GM12891 (cell line): ENCODE measurements around the gene ARMC2.
"Not testable (repeated sequence)": the region's sequence is repeated elsewhere in the genome, so short reads cannot be mapped to it uniquely, and the experiment has no call there.

Source experiments
- DNase-seq: peaks from one replicate; pipeline ENCODE4 v3.0.0; 2011; ENCODE audit warnings: low spot score; ENCODE audit not compliant: insufficient read length
- FAIRE-seq: peaks from 2 replicates; lab custom pipeline; 2011; peaks lifted over from hg19 to GRCh38; lab: Jason Lieb, UNC
- PAX5 ChIP-seq: IDR thresholded peaks from 2 replicates; pipeline ENCODE4 v1.6.1; 2011; ENCODE audit warnings: low read length, moderate library complexity, mild to moderate bottlenecking; ENCODE audit not compliant: insufficient read depth, severe bottlenecking
- POLR2A ChIP-seq: IDR thresholded peaks from 2 replicates; pipeline ENCODE4 v1.6.1; 2011; ENCODE audit warnings: low read depth, low read length, control low read depth
- POLR2AphosphoS5 ChIP-seq: IDR thresholded peaks from 2 replicates; pipeline ENCODE4 v1.6.1; 2011; ENCODE audit warnings: low read depth, low read length, control low read depth
- POU2F2 ChIP-seq: IDR thresholded peaks from 2 replicates; pipeline ENCODE4 v1.6.1; 2011; ENCODE audit warnings: low read depth, mild to moderate bottlenecking, control low read depth, low read length, moderate library complexity
- SPI1 ChIP-seq: IDR thresholded peaks from 2 replicates; pipeline ENCODE4 v1.6.1; 2011; ENCODE audit warnings: low read depth, low read length, control low read depth
- TAF1 ChIP-seq: IDR thresholded peaks from 2 replicates; pipeline ENCODE4 v1.6.1; 2011; ENCODE audit warnings: low read depth, low read length, control low read depth

The ARMC2 gene

DNA sequence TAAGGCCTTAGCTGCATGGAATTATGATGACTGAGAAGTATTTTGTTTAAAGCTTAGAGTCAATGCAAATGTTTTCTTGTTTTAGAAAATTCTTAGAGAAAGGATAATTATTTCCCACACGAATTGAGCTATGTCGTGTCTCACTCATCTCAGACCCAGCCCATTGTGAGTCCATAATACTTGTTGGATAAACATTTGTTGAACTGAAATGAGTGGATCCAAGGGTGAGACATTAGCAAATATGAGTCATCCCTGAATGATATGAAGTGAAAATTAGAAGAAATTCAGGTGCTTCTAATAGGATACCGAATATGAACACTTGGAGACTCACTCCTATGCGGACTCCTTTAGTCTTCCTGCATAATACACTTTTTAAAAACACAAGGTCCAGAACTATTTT is 41.6 kb upstream of the ARMC2 start:
- FAIRE-seq, result no peak

DNA sequence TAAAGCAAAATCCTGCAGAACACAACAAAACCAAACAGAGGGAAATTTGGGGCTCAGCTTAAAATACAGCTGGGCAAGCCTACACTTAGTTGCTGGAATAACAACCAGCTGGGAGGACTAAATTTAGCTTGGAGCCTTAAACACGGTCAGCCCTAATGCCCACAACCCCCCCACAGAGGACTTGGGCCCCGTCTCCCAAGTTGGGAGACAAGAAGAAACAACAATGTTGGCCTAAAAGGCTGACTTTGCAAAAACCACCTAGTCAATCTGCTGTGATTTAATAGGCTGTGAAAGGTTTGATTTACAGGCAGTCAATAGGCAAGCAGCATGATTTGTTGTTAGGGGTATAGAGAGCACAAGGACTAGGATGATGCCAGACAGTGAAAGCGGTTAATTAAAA is 40.3 kb upstream of the ARMC2 start:
- FAIRE-seq, result no peak
- TF ChIP-seq POLR2AphosphoS5 (no peak), POU2F2 (no peak), POLR2A (no peak), TAF1 (no peak), SPI1 (no peak), PAX5 (no peak)
- DNase-seq, result no peak

More for the DNA sequence above, 41.6 kb upstream of the ARMC2 start:
- no peak for DNase-seq
- TF ChIP-seq POLR2AphosphoS5, result no peak
- TF ChIP-seq PAX5, result no peak
- TF ChIP-seq POLR2A, result no peak
- no peak for TF ChIP-seq SPI1
- TF ChIP-seq TAF1, result no peak
- TF ChIP-seq POU2F2, result no peak

DNA sequence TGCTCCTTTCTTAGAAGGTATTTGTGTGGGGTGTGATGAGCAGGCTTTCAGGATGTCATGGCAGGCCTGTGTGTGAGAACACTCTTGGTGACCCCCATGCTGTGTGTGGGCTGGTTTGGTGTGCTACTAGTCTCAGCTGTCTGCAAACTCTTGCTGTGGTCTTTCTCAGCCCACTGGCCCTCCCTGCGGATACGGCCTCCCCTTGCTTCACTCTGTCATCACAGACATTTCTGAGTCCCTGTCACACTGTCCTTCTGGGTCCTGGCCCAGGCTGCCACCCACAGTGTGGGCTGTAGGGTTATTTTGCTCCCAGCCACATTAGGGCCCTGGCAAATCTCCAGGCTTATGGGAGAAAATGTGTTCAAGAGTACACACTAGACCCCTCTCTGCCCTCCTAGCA is 39.0 kb upstream of the ARMC2 start:
- TF ChIP-seq SPI1, result no peak
- TF ChIP-seq TAF1, result no peak
- TF ChIP-seq POLR2A, result no peak
- TF ChIP-seq POU2F2, result no peak
- no peak for TF ChIP-seq POLR2AphosphoS5
- no peak for DNase-seq
- no peak for FAIRE-seq

DNA sequence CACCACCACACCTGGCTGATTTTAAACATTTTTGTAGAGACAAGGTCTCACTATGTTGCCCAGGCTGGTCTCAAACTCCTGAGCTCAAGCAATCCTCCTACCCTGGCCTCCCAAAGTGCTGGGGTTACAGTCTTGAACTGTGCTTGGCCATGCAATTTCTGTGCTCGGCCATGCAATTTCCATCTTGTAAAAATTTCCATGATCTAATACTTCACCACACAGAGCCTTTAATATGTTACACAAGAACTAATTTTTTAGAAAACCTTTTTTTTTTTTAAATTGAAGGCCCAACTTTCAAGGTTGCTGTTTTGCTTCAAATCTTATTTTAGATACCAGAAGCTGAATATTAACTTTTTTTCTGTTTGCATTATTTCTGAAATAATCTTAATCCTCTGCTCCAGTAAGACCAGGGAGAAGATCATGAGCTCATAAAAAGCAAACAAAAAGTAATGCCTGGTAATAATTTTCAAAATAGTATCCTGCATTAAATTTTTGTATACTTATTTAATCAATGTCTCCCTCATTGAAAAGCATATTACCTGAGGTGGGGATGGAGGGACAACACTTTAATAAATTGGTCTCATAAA is 38.1 kb upstream of the ARMC2 start:
- no peak for DNase-seq
- no peak for FAIRE-seq
- TF ChIP-seq POU2F2 (no peak), POLR2A (no peak), PAX5 (no peak), POLR2AphosphoS5 (no peak), TAF1 (no peak), SPI1 (no peak)

DNA sequence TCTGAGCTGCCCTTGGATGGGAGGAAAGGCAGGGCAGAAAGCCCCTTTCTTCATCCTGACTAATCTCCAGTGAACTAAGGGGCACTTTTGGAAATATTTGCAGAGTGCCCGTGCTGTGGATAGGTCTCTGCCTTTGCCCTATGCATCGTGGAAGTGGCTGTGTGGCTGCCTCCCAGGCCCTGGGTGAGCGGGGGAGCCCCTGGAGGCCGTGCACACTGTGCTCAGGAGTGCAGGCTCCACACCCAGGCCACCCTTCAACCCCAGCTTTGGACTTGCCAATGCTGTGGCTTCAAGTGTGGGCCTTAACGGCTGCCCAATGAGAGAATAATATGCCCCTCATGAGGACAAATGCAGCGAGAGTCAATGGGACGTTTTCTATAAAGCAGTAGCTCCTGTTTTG is 36.7 kb upstream of the ARMC2 start:
- TF ChIP-seq POLR2AphosphoS5, result no peak
- no peak for TF ChIP-seq POU2F2
- TF ChIP-seq POLR2A, result no peak
- TF ChIP-seq TAF1, result no peak
- TF ChIP-seq SPI1, result no peak
- no peak for TF ChIP-seq PAX5
- DNase-seq (no peak), FAIRE-seq (no peak)

GRCh38 chr6:108813218-108813617 is 35.0 kb upstream of the ARMC2 start:
- DNase-seq, FAIRE-seq: not testable (repeated sequence)

DNA sequence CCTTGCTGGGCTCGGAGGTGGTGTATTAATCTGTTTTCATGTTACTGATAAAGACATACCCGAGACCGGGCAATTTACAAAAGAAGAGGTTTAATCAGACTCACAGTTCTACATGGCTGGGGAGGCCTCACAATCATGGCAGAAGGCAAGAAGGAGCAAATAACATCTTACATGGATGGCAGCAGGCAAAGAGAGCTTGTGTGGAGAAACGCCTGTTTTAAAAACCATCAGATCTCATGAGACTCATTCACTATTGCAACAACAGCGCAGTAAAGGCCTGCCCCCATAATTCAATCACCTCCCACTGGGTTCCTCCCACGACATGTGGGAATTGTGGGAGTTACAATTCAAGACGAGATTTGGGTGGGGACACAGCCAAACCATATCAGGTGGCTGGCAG is 30.9 kb upstream of the ARMC2 start:
- not testable (repeated sequence) for FAIRE-seq, DNase-seq

DNA sequence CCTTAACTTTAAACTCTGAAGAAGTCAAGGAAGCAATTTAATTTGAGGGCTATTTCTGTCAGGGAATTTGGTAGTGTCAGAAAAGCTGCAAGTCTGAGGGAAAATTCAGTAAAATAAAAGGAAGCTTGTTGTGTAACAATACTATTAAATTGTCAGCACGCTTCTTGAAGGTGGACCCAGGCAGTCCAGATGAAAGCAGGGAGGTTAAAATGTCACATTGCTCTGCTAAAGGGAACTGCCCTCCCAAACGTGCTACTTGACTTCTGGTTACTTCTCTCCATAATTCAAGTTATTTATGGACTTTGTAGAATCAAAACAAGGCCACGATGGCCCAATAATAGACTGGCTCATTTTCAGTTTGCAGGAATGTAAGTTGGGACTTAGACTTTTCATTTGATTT is 28.2 kb upstream of the ARMC2 start:
- no peak for TF ChIP-seq POLR2AphosphoS5
- no peak for TF ChIP-seq POU2F2
- no peak for TF ChIP-seq SPI1
- TF ChIP-seq PAX5, result no peak
- no peak for TF ChIP-seq POLR2A
- TF ChIP-seq TAF1, result no peak
- FAIRE-seq (no peak), DNase-seq (no peak)

DNA sequence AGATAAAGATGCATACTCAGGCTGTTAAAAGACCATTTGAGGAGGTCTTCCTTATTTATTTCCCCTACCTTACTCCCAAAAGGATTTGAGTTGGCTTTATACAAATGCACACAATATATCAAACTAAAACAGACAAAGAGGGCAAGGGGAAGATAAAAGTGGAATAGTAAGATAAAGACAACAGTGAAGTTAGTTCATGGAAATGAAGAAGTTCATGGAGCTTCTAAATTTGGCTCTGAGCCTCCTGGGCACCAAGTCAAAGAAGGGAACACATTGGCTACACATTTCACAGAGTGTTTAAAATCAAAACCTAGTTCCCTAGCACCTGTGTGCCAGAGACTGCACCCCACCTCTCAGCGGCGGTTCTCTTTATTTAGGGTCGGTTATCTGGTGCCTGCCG is 25.8 kb upstream of the ARMC2 start:
- FAIRE-seq, result no peak
- no peak for DNase-seq
- no peak for TF ChIP-seq TAF1
- no peak for TF ChIP-seq POLR2AphosphoS5
- no peak for TF ChIP-seq POLR2A
- no peak for TF ChIP-seq POU2F2

- no peak for FAIRE-seq
- TF ChIP-seq SPI1 (no peak), PAX5 (no peak), POU2F2 (no peak), TAF1 (no peak)
Observed at GRCh38 chr6:108825326-108825725, 22.9 kb upstream of the ARMC2 start.

DNA sequence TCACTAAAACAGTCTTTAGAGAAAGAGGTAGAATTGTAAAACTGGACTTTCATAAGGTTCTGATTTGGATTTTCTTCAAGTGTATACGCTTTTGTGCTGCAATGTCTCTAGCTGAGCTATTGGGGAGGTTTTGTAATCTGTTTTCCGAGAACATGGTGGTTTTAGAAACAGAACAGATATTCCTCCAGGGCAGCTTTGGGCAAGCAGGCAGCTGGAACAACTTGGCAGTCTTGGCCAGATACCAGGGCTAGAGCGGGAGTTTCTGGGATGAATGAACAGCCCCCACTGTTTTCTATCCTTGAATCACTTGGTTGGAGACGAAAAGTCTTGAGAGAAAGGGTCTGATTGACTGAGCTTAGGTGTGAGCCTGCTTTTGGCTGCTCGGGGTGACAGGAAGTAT is 17.1 kb upstream of the ARMC2 start:
- FAIRE-seq (no peak), DNase-seq (no peak)
- TF ChIP-seq TAF1 (no peak), POLR2AphosphoS5 (no peak), POU2F2 (no peak), SPI1 (no peak), POLR2A (no peak), PAX5 (no peak)

More at GRCh38 chr6:108825326-108825725, 22.9 kb upstream of the ARMC2 start:
- no peak for DNase-seq
